ENCODE data around the gene CATSPERE.
"Not testable (repeated sequence)": the region's sequence is repeated elsewhere in the genome, so short reads cannot be mapped to it uniquely, and the experiment has no call there.

CATSPERE gene

GRCh38 chr1:244548558-244549115 is 87.6 kb downstream of the CATSPERE start:
- no peak for DNase-seq

GRCh38 chr1:244552336-244552735 is 91.3 kb downstream of the CATSPERE start:
- no peak for DNase-seq

DNA sequence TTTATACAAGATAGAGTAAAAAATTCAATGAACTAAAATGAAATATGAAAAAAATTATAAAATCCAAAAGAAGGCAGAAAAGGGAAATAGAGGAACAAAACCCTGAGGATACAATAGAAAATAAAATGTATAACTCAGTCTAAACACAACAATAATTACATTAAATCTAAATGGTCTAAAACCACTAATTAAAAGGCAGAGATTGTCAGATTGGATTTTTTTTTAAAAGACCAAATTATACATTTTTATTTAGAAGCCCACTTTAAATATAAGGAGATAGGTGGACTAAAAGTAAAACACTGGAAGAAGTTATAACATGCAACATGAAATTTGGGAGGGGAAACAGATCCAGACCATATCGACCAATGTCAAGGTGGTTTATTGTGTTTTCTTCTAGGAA is 95.2 kb downstream of the CATSPERE start:
- DNase-seq = no peak

GRCh38 chr1:244557565-244557964 is 96.5 kb downstream of the CATSPERE start:
- DNase-seq = no peak

DNA sequence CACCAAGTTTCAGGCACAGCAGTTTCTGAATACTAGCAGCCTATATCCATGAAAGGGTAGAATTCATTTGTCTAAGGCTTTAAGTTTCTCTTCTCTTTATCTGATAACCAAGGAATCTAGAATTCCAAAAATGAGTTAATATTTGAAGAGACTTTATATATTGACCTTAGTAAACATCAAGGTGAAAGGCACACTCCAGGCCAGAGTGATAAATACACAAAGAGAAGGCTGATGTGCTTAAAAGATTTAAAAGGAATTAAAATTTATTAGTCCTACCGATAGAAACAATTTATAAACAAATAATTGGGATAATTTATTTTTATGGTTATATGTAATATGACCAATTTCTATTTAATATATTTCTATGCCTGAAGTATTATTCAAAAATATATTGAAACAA is 98.5 kb downstream of the CATSPERE start:
- no peak for DNase-seq

DNA sequence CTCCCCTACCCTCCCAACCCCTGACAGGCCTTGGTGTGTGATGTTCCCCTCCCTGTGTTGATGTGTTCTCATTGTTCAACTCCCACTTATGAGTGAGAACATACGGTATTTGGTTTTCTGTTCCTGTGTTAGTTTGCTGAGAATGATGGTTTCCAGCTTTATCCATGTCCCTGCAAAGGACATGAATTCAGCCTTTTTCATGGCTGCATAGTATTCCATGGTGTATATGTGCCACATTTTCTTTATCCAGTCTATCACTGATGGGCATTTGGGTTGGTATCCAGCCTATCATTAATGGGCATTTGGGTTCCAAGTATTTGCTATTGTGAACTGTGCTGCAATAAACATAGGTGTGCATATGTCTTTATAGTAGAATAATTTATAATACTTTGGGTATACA is 101.8 kb downstream of the CATSPERE start:
- not testable (repeated sequence) for DNase-seq

DNA sequence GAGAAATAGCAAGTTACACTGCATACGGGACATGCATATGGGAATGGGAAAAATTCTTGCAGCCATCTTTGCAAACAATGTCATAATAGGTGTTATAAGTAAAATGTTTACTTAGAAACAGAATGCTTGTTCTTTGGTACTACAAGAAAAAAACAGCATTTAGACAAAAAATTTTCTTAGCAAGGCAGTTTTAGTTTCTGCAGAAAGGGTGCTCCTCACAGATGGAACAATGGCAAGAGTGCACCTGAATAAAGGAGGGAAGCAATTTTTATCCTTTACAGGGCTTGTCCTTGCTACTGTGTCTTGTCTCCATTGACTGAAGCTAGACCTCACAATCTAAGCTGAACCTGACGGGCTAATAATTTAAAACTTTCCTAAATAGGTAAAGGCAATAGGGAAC is 112.7 kb downstream of the CATSPERE start:
- DNase-seq = no peak

DNA sequence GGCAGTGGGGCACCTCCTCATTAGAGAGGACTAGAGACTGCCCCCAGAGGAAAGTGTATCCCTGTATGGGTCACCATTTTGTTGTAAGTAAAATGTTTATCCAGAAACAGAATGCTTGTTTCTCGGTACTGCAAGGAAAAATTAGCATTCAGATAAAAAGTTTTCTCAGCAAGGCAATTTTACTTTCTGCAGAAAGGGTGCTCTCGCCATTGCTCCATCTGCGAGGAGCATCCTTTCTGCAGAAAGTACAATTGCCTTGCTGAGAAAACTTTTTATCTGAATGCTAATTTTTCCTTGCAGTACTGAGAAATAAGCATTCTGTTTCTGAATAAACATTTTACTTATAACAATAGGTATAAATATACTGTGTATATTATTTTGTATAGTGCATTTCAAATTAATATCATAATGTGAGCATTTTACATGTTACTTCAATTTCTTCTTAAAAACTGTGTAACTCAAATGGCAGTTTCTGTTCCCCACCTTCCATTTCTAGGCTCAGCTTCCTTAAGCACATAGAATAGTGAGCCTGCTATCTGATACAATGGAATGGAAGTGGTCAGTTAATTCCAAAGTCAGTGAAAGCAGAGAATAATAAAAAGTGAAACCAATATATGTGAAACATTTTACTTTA is 115.3 kb downstream of the CATSPERE start:
- DNase-seq = peak; percentile 5

DNA sequence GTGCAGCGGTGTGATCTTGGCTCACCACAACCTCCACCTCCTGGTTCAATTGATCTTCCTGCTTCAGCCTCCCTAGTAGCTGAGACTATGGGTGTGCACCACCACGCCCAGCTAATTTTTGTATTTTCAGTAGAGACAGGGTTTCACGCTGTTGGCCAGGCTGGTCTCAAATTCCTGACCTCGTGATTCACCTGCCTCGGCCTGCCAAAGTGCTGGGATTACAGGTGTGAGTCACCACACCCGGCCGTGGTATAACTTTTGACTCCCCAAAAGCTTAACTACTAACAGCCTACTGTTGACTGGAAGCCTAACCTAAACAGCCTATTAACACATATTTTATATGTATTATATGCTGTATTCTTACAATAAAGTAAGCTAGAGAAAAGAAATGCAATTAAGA is 117.1 kb downstream of the CATSPERE start:
- DNase-seq = not testable (repeated sequence)

- DNase-seq = no peak
Measured at GRCh38 chr1:244583358-244583982, 122.4 kb downstream of the CATSPERE start.

GRCh38 chr1:244585867-244586266 is 124.8 kb downstream of the CATSPERE start:
- DNase-seq = no peak

GRCh38 chr1:244590670-244591069 is 129.6 kb downstream of the CATSPERE start:
- no peak for DNase-seq

- no peak for DNase-seq
Measured at GRCh38 chr1:244598611-244599010, 137.5 kb downstream of the CATSPERE start.

GRCh38 chr1:244599937-244600350 is 138.9 kb downstream of the CATSPERE start:
- no peak for DNase-seq

GRCh38 chr1:244601336-244601735 is 140.3 kb downstream of the CATSPERE start:
- no peak for DNase-seq

DNA sequence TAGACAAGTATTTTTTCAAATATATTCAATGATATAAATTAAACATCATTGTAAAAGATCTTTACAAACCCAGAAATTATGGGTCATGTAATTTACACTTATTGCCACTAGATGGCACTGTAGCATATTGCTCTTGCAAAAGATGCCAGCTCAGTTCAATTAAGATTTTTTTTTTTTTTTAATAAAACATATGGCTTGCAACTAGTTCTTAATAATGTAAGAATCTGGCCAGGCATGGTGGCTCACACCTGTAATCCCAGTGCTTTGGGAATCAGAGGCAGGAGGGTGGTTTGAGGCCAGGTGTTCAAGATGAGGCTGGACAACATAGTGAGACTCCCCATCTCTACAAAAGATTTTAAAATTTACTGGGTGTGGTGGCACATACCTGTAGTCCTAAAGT is 142.4 kb downstream of the CATSPERE start:
- peak; percentile 50 for DNase-seq

DNA sequence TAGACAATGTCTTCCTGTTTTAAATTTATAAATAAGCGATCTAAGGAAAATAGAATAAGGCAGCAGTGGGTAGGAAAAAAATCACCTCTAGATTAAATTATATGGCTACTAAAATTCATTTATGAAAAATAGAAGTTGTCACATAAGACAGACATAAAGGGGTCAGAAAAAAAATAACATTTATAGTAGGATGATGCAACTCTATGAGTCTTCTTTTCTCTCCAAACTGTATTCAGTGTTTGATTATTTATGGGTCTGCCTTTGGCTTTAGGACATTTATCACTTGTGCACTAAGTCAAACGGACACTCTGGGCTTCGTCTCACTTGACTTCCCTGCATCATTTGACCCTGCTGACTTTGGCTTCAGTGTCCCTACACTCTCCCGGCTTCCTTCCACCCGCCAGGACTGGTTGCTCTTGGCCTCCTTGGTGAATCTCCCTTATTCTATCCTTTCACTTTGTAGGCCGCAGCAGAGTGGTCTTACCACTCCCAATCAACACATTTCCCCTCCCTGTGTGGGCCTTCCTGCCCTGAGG is 144.8 kb downstream of the CATSPERE start:
- DNase-seq = no peak

GRCh38 chr1:244614113-244614836 is 153.2 kb downstream of the CATSPERE start:
- DNase-seq = no peak

DNA sequence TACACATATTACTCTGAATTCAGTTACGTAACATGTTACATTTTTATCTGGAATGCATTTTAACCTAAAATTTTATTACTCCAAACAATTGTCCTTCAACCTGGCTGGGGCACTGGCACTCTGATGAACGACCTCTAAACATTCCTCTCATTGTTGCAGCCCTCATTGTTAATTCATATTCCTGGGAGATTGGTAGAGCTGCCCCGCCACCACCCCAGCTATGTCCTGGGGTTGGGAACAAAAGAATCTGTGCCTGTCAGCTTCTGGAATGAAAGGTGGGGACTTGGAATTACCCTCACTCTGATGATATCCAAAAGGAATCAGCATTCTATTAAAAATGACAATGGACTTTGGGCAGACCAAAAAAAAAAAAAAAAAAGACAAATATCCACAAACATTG is 153.8 kb downstream of the CATSPERE start:
- DNase-seq = no peak

- no peak for DNase-seq
Measured at GRCh38 chr1:244615301-244615700, 154.2 kb downstream of the CATSPERE start.

DNA sequence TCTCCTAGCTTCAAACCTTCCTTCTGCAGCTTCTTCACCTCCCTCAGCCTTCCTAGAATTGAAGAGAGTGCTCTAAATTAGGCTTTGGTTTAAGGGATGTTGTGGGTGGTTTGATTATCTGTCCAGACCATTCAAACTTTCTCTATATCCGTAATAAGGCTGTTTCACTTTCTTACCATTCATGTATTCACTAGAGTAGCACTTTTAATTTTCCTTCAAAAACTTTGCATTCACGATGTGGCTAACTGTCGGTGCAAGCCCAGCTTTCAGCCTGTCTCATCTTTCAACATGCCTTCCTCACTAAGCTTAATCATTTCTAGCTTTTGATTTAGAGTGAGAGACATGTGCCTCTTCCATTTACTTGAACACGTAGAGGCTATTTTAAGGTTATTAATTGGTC is 165.6 kb downstream of the CATSPERE start:
- DNase-seq = no peak

- no peak for DNase-seq
Measured at GRCh38 chr1:244628789-244629188, 167.7 kb downstream of the CATSPERE start.

DNA sequence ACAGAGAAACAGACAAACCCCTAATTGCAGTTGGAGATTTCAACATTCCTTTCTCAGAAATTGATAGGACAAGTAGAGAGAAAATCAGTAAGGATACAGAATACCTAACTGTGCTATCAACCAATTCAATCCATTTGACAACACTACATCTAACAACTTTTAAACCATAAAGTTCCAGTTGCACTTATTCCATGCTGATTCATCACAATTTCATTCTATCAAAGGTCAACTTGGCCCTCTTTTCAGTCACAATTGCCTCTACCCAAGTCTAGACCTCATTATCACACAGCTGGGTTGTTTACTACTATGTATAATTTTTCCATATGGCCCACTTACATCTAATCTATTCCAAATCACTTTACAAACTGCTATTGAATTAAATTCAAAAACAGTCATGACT is 172.1 kb downstream of the CATSPERE start:
- DNase-seq = no peak

GRCh38 chr1:244634546-244634945 is 173.5 kb downstream of the CATSPERE start:
- DNase-seq = no peak
